Mesenchymal stem cell (in vitro differentiated cells and primary cell): ENCODE data around the gene CACNG4.
A peak's percentile ranks its signal among the peaks of the same experiment; 100 is the strongest.

ENCODE experiments used
- DNase-seq: peaks from one replicate; pipeline ENCODE4 v3.0.0-alpha.2; 2013
- H2AFZ ChIP-seq: one replicate; pipeline ENCODE4 v1.6.1; 2013; ENCODE audit warnings: low read depth, mild to moderate bottlenecking, control low read depth, inconsistent platforms, low read length, moderate library complexity
- H2AK5ac ChIP-seq: 2 replicates; pipeline ENCODE4 v1.6.1; 2013; ENCODE audit warnings: low read length, moderate library complexity, mild to moderate bottlenecking, inconsistent platforms; ENCODE audit not compliant: severe bottlenecking
- H2BK120ac ChIP-seq: one replicate; pipeline ENCODE4 v1.6.1; 2013; ENCODE audit warnings: low read depth, mild to moderate bottlenecking, inconsistent platforms, low read length, moderate library complexity
- H2BK12ac ChIP-seq, 2 experiments: one replicate each; pipeline ENCODE4 v1.6.1; 2013; ENCODE audit warnings: inconsistent platforms in 2 of 2, low read length in 2 of 2, mild to moderate bottlenecking in 2 of 2, moderate library complexity in 2 of 2, control low read depth in 1 of 2
- H2BK15ac ChIP-seq: one replicate; pipeline ENCODE4 v1.6.1; 2013; ENCODE audit warnings: mild to moderate bottlenecking, low read depth, inconsistent platforms; ENCODE audit not compliant: poor library complexity, severe bottlenecking
- H2BK5ac ChIP-seq: 2 replicates; pipeline ENCODE4 v1.6.1; 2013; ENCODE audit warnings: low read depth, mild to moderate bottlenecking, low read length, control low read depth, inconsistent platforms; ENCODE audit not compliant: poor library complexity, severe bottlenecking
- H3K14ac ChIP-seq, 2 experiments: one replicate each; pipeline ENCODE4 v1.6.1; 2013; ENCODE audit warnings: inconsistent platforms in 2 of 2, low read length in 2 of 2, control low read depth in 1 of 2, mild to moderate bottlenecking in 1 of 2, moderate library complexity in 1 of 2
- H3K18ac ChIP-seq, 2 experiments: one replicate each; pipeline ENCODE4 v1.6.1; 2013; ENCODE audit warnings: inconsistent platforms in 2 of 2, low read length in 2 of 2, control low read depth in 1 of 2, low read depth in 1 of 2, mild to moderate bottlenecking in 1 of 2
- H3K23ac ChIP-seq, 2 experiments: one replicate each; pipeline ENCODE4 v1.6.1; 2013; ENCODE audit warnings: inconsistent platforms in 2 of 2, low read length in 2 of 2, mild to moderate bottlenecking in 2 of 2, moderate library complexity in 2 of 2, control low read depth in 1 of 2
- H3K27ac ChIP-seq: 2 replicates; pipeline ENCODE4 v1.5.1; 2013; ENCODE audit warnings: mild to moderate bottlenecking, moderate library complexity, low read length, control low read depth, inconsistent platforms; ENCODE audit not compliant: poor library complexity, severe bottlenecking
- H3K27me3 ChIP-seq, 2 experiments: 2 replicates each; pipeline versions ENCODE4 v1.6.1 to v1.7.0; 2013; ENCODE audit warnings: low read length in 2 of 2, mild to moderate bottlenecking in 2 of 2, moderate library complexity in 2 of 2, control low read depth in 1 of 2, inconsistent platforms in 1 of 2; ENCODE audit not compliant: control insufficient read depth in 1 of 2, insufficient read depth in 1 of 2
- H3K36me3 ChIP-seq, 2 experiments: 2 replicates each; pipeline versions ENCODE4 v1.6.1 to v1.7.0; 2013; ENCODE audit warnings: low read length in 2 of 2, control low read depth in 1 of 2, inconsistent platforms in 1 of 2, low read depth in 1 of 2, mild to moderate bottlenecking in 1 of 2; ENCODE audit not compliant: insufficient read depth in 2 of 2, control insufficient read depth in 1 of 2
- H3K4ac ChIP-seq, 2 experiments: one replicate each; pipeline ENCODE4 v1.6.1; 2013; ENCODE audit warnings: inconsistent platforms in 2 of 2, low read length in 2 of 2, mild to moderate bottlenecking in 2 of 2, moderate library complexity in 2 of 2, control low read depth in 1 of 2, low read depth in 1 of 2
- H3K4me1 ChIP-seq: 2 replicates; pipeline ENCODE4 v1.6.1; 2013; ENCODE audit warnings: low read depth, low read length, control low read depth; ENCODE audit not compliant: control insufficient read depth, insufficient read depth
- H3K4me2 ChIP-seq: 2 replicates; pipeline ENCODE4 v1.6.1; 2013; ENCODE audit warnings: low read length, mild to moderate bottlenecking, inconsistent platforms; ENCODE audit not compliant: poor library complexity, severe bottlenecking
- H3K4me3 ChIP-seq, 2 experiments: 2 replicates each; pipeline versions ENCODE4 v1.5.1 to v1.7.0; 2013; ENCODE audit warnings: low read length in 2 of 2, mild to moderate bottlenecking in 2 of 2, control low read depth in 1 of 2, low read depth in 1 of 2; ENCODE audit not compliant: insufficient read depth in 1 of 2
- H3K79me1 ChIP-seq: replicated peaks from 2 replicates; pipeline ENCODE4 v1.6.1; 2013; ENCODE audit warnings: mild to moderate bottlenecking, control low read depth, low read length, inconsistent platforms; ENCODE audit not compliant: poor library complexity, severe bottlenecking
- H3K9ac ChIP-seq: 2 replicates; pipeline ENCODE4 v1.7.0; 2013; ENCODE audit warnings: mild to moderate bottlenecking, low read length, moderate library complexity
- H3K9me3 ChIP-seq: 2 replicates; pipeline ENCODE4 v1.7.0; 2013; ENCODE audit warnings: mild to moderate bottlenecking, low read length; ENCODE audit not compliant: control insufficient read depth
- H4K8ac ChIP-seq: one replicate; pipeline ENCODE4 v1.6.1; 2013; ENCODE audit warnings: inconsistent platforms, mild to moderate bottlenecking, low read length, moderate library complexity
- H4K91ac ChIP-seq: one replicate; pipeline ENCODE4 v1.6.1; 2013; ENCODE audit warnings: mild to moderate bottlenecking, low read length, inconsistent platforms
- WGBS: methylation state at CpG from one replicate; pipeline ENCODE4 v1.1.7; 2013; ENCODE audit warnings: mixed read lengths; 5-methylcytosine and 5-hydroxymethylcytosine counted together

The CACNG4 gene

DNA sequence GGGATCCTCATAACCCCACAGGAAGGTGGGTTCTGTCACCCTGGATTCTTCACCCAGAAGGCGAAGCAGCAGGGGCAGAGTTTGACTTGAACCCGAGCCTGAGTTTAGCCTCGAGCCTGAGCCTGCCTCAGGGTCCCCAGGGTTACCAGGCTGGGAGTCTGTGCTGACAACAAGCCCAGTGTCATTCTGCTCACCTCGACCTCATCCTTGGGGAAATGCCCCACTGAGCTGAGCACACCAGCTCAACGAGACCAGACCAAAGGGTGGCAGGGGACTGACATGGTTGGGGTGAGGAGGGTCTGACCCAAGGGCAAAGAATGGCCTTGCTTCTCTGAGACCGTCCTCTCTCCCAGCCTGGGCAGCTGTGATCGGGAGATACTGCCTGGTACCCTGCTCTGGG lies 20.2 kb downstream of the CACNG4 start:
- H3K9me3 ChIP-seq, result no peaks in the 10 kb centered on the region

DNA sequence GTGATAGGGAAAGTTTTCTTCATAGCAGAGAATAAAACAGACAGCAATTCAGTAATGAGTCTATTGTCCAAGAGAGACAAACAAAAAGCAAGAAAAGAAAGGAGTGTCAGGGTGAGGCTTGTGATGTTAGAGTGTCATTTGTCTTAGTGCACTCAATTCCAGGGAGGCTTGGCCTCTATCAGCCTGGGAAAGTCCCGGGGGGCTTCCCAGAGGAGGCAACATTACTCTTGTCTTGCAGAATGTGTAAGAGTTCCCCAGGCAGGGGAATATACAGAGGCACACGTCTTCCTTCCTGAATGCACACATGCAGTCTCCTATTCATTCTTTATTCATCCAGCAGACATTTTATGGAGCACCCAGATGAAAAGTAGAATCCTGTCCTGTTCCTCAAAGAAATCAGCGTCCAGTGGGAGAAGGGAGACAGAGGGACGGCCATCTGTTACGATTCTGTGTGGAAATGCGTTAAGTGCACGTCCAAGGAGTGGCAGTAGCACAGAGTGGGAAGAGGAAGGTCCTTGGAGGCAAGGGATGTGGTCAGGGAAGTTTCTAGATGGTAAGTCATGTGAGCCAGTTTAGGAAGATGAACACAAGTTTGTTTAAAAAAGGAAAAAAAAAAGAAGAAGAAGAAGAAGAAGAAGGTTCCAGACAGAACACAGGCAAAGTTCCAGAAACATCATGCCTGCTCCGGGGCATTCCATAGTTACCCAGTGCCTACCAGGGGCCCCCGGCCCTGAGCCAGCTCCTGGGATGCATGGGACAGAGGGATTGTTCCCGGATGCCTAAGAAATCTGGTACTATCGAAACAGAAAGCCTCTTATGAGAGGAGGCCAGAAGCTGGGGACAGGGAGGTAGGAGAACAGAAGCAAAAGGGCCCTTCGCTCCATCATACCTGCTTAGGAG lies 21.1 kb downstream of the CACNG4 start:
- Histone ChIP-seq H2AFZ (no peak overlapping the region), H3K4me3 (no peak overlapping the region), H3K36me3 (no peaks in the 10 kb centered on the region), H3K9me3 (no peaks in the 10 kb centered on the region), H4K8ac (no peak overlapping the region), H3K9ac (no peak overlapping the region), H4K91ac (no peak overlapping the region), H2BK120ac (no peak overlapping the region), H3K4me2 (no peak overlapping the region), H3K4ac (no peak overlapping the region), H3K23ac (no peak overlapping the region), H2BK15ac (no peak overlapping the region), H3K27me3 (peaks cover 73 to 91% of the 10 kb centered on the region in 2 experiments), H3K4me1 (no peaks in the 10 kb centered on the region), H3K79me1 (no peaks in the 10 kb centered on the region), H2BK5ac (no peak overlapping the region), H2AK5ac (no peak overlapping the region), H3K18ac (no peak overlapping the region), H3K27ac (no peak overlapping the region), H3K14ac (no peak overlapping the region), H2BK12ac (no peak overlapping the region)
- WGBS, result 83% methylated on average over 12 of the region's 12 CpGs
- DNase-seq, result no peak

More for the DNA sequence above, 20.2 kb downstream of the CACNG4 start:
- H4K91ac ChIP-seq, result no peak overlapping the region
- H3K4ac ChIP-seq, result no peak overlapping the region
- no peak overlapping the region for H3K4me3 ChIP-seq
- no peak overlapping the region for H2BK120ac ChIP-seq
- no peak overlapping the region for H3K27ac ChIP-seq
- no peak overlapping the region for H3K23ac ChIP-seq
- WGBS, result 83% methylated on average over 7 of the region's 7 CpGs
- no peak overlapping the region for H3K9ac ChIP-seq
- H3K27me3 ChIP-seq, result peaks cover 68 to 85% of the 10 kb centered on the region in 2 experiments
- H2BK12ac ChIP-seq, result no peak overlapping the region
- H3K14ac ChIP-seq, result peak overlapping the region in 1 of 2 experiments; percentile 47
- no peaks in the 10 kb centered on the region for H3K36me3 ChIP-seq
- H3K4me2 ChIP-seq, result no peak overlapping the region
- DNase-seq, result no peak
- H3K18ac ChIP-seq, result no peak overlapping the region
- H2AFZ ChIP-seq, result no peak overlapping the region
- no peak overlapping the region for H2BK15ac ChIP-seq
- no peak overlapping the region for H2BK5ac ChIP-seq
- H3K79me1 ChIP-seq, result no peaks in the 10 kb centered on the region
- H4K8ac ChIP-seq, result no peak overlapping the region
- H3K4me1 ChIP-seq, result no peaks in the 10 kb centered on the region
- no peak overlapping the region for H2AK5ac ChIP-seq

DNA sequence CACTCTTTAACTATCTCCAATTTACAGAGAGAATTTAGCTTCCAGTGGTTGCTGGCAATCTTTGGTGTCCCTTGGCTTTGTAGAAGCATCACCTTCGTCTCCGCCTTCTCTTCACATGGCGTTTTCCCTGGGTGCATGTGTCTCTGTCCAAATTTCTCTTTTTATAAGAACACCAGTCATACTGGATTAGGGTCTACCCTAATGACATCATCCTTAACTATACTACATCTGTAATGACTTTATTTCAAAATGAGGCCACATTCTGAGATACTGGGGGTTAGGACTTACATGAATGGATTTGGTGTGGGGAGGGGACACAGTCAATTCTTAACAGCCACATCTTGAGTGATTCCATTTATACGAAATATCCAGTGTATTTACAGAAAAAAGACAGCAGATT lies 22.2 kb downstream of the CACNG4 start:
- Histone ChIP-seq H3K4me2 (no peak overlapping the region), H2BK12ac (no peak overlapping the region), H3K4ac (no peak overlapping the region), H4K91ac (no peak overlapping the region), H2AFZ (no peak overlapping the region), H3K4me1 (no peaks in the 10 kb centered on the region), H3K23ac (no peak overlapping the region), H3K4me3 (no peak overlapping the region), H3K27me3 (peaks cover 81 to 90% of the 10 kb centered on the region in 2 experiments), H4K8ac (no peak overlapping the region), H3K14ac (no peak overlapping the region), H2BK15ac (no peak overlapping the region), H2BK120ac (no peak overlapping the region), H3K9ac (no peak overlapping the region), H3K79me1 (no peaks in the 10 kb centered on the region), H2AK5ac (no peak overlapping the region), H3K27ac (no peak overlapping the region), H2BK5ac (no peak overlapping the region), H3K36me3 (no peaks in the 10 kb centered on the region), H3K9me3 (no peaks in the 10 kb centered on the region), H3K18ac (no peak overlapping the region)
- 89% methylated on average over 4 of the region's 4 CpGs for WGBS
- no peak for DNase-seq

DNA sequence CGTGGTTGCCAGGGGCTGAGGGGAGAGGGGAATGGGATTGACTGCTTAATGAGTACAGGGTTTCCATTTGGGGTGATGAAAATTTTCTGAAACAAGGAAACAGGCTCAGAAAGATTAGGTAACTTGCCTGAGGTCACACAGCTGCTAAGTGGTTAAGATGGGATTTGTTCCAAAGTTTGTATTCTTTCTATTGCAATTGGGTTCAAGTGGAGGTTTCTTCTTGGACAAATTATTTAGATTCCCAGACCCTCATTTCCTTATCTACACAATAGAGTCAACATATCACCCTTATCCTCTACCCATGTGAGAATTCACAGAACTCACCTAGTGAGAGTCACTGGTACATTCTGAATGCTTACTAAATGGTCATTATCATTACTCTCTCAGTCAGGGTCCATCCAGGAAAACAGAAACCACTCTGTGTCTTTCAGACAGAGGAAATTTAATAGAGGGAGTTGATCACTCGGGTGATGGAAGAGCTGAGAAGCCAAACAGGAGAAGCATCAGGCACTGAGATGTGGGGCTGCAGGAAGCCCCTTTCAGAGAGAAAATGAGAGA lies 22.6 kb downstream of the CACNG4 start:
- Histone ChIP-seq H3K27me3 (peaks cover 85 to 88% of the 10 kb centered on the region in 2 experiments), H2AK5ac (no peak overlapping the region), H2AFZ (no peak overlapping the region), H2BK12ac (no peak overlapping the region), H2BK15ac (no peak overlapping the region), H3K4me1 (no peaks in the 10 kb centered on the region), H3K4me3 (no peak overlapping the region), H3K36me3 (no peaks in the 10 kb centered on the region), H3K4ac (no peak overlapping the region), H2BK120ac (no peak overlapping the region), H3K14ac (no peak overlapping the region), H3K23ac (no peak overlapping the region), H3K9me3 (no peaks in the 10 kb centered on the region), H3K4me2 (no peak overlapping the region), H4K91ac (no peak overlapping the region), H4K8ac (no peak overlapping the region), H3K79me1 (no peaks in the 10 kb centered on the region), H2BK5ac (no peak overlapping the region), H3K27ac (no peak overlapping the region), H3K18ac (no peak overlapping the region), H3K9ac (no peak overlapping the region)
- 62% methylated on average over 2 of the region's 2 CpGs for WGBS
- no peak for DNase-seq
